ENCODE measurements around the gene HTR1B. TPM values are rescaled to one million over a fixed set of nuclear protein-coding genes. Genes with fewer than 3 reads are reported as not detected.

Gene HTR1B
- total and polyA plus RNA-seq, 2 experiments from 2014 or later, result 0.47 TPM; not detected in 1

GRCh38 chr6:77440206-77440976 lies 22.9 kb downstream of the HTR1B start:
- Histone ChIP-seq H3K9me2 (replicated peaks; ENCODE audit: insufficient read depth) (no peaks in the 10 kb centered on the region), H3K79me2 (no peaks in the 10 kb centered on the region), H4K20me1 (ENCODE audit: insufficient read depth, poor library complexity, severe bottlenecking) (no peaks in the 10 kb centered on the region), H3K4me2 (no peak overlapping the region), H3K27ac (no peak overlapping the region), H3K4me3 (no peak overlapping the region), H2AFZ (no peak overlapping the region), H3K27me3 (no peaks in the 10 kb centered on the region), H3K4me1 (ENCODE audit: insufficient read depth) (no peaks in the 10 kb centered on the region), H3K9me3 (ENCODE audit: low read depth) (no peaks in the 10 kb centered on the region), H3K36me3 (replicated peaks; ENCODE audit: insufficient read depth, low read depth) (no peaks in the 10 kb centered on the region)
- WGBS (ENCODE audit: low lambda C conversion rate, missing lambda C conversion rate), result 92% methylated on average over 3 of the region's 3 CpGs
- TF ChIP-seq CTCF (IDR thresholded peaks at IDR 0.05; ENCODE audit: poor library complexity) (no peak), EZH2 (IDR thresholded peaks at IDR 0.05; ENCODE audit: borderline replicate concordance) (no peak), EZH2phosphoT487 (IDR thresholded peaks at IDR 0.05; ENCODE audit: low read depth, severe bottlenecking, unreplicated experiment) (no peak)
- no peak for DNase-seq (ENCODE audit: low spot score)

GRCh38 chr6:77433888-77434287 lies 29.4 kb downstream of the HTR1B start:
- Histone ChIP-seq H3K36me3 (replicated peaks; ENCODE audit: insufficient read depth, low read depth) (no peaks in the 10 kb centered on the region), H2AFZ (no peak overlapping the region)

GRCh38 chr6:77430504-77430903 lies 32.8 kb downstream of the HTR1B start:
- no peak overlapping the region for H3K27ac ChIP-seq
- no peaks in the 10 kb centered on the region for H3K9me2 ChIP-seq (replicated peaks; ENCODE audit: insufficient read depth)
- no peaks in the 10 kb centered on the region for H3K27me3 ChIP-seq
- TF ChIP-seq EZH2 (IDR thresholded peaks at IDR 0.05; ENCODE audit: borderline replicate concordance), result no peak
- TF ChIP-seq EZH2phosphoT487 (IDR thresholded peaks at IDR 0.05; ENCODE audit: low read depth, severe bottlenecking, unreplicated experiment), result no peak
- TF ChIP-seq CTCF (IDR thresholded peaks at IDR 0.05; ENCODE audit: poor library complexity), result no peak
- no peak for DNase-seq (ENCODE audit: low spot score)
- no peaks in the 10 kb centered on the region for H4K20me1 ChIP-seq (ENCODE audit: insufficient read depth, poor library complexity, severe bottlenecking)
- no peak overlapping the region for H3K4me2 ChIP-seq
- H3K79me2 ChIP-seq, result no peaks in the 10 kb centered on the region
- H3K36me3 ChIP-seq (replicated peaks; ENCODE audit: insufficient read depth, low read depth), result no peaks in the 10 kb centered on the region
- no peaks in the 10 kb centered on the region for H3K9me3 ChIP-seq (ENCODE audit: low read depth)
- no peaks in the 10 kb centered on the region for H3K4me1 ChIP-seq (ENCODE audit: insufficient read depth)
- H2AFZ ChIP-seq, result no peak overlapping the region
- no peak overlapping the region for H3K4me3 ChIP-seq
- 87% methylated on average over 3 of the region's 3 CpGs for WGBS (ENCODE audit: low lambda C conversion rate, missing lambda C conversion rate)

More at GRCh38 chr6:77433888-77434287, 29.4 kb downstream of the HTR1B start:
- H3K9me3 ChIP-seq (ENCODE audit: low read depth), result no peaks in the 10 kb centered on the region
- 60% methylated on average over 4 of the region's 4 CpGs for WGBS (ENCODE audit: low lambda C conversion rate, missing lambda C conversion rate)
- no peaks in the 10 kb centered on the region for H3K27me3 ChIP-seq
- no peak overlapping the region for H3K4me3 ChIP-seq
- H3K4me2 ChIP-seq, result no peak overlapping the region
- H3K4me1 ChIP-seq (ENCODE audit: insufficient read depth), result no peaks in the 10 kb centered on the region
- TF ChIP-seq EZH2 (IDR thresholded peaks at IDR 0.05; ENCODE audit: borderline replicate concordance), result no peak
- TF ChIP-seq EZH2phosphoT487 (IDR thresholded peaks at IDR 0.05; ENCODE audit: low read depth, severe bottlenecking, unreplicated experiment), result no peak
- TF ChIP-seq CTCF (IDR thresholded peaks at IDR 0.05; ENCODE audit: poor library complexity), result no peak
- no peak for DNase-seq (ENCODE audit: low spot score)
- H3K27ac ChIP-seq, result no peak overlapping the region
- H4K20me1 ChIP-seq (ENCODE audit: insufficient read depth, poor library complexity, severe bottlenecking), result no peaks in the 10 kb centered on the region
- no peaks in the 10 kb centered on the region for H3K79me2 ChIP-seq
- H3K9me2 ChIP-seq (replicated peaks; ENCODE audit: insufficient read depth), result no peaks in the 10 kb centered on the region

All from hepatocyte (in vitro differentiated cells).